G401 (cell line): ENCODE measurements around the gene RXRA. TPM values are rescaled to one million over a fixed set of nuclear protein-coding genes. Genes with fewer than 3 reads are reported as not detected.

ENCODE experiments used
- DNase-seq: peaks from one replicate; pipeline ENCODE4 v3.0.0-alpha.2; 2015; ENCODE audit warnings: low spot score
- in situ Hi-C: cut with HindIII; loops from 2 replicates; pipeline ENCODE4 v1.10.0; 2016; ENCODE audit warnings: low sequenced_read_pairs, mixed read lengths
- total RNA-seq: library from RNA; depleted of rRNA; stranded (reverse); fragments of >200 nt; shearing (Covaris generic); gene quantifications from 2 replicates; pipeline ENCODE4 v1.2.3, GENCODE V29; 2014; rRNA removed

Gene RXRA
- total RNA-seq, 1 experiment from 2014 or later: 18.9 TPM

DNA sequence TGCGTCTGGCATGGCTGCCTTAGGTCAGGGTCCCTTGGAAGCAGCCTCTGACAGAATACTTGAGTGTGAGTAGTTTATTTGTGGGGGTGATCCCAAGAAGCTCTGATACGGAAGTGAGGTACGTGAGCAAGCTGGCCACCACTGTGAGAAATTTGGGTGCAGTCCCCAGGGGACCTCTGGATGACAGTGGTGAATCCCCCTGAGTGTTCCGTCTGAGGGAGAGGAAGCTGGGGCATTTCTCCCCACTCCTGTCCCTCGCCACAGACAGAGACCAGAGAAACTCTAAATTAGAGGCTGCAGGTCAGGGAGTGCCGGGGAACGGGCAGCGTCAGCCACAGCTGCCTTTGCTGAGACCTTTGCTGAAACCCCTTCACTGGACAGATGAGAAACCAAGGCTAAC is 159.4 kb downstream of the RXRA start:
- DNase-seq: no peak
- in situ Hi-C loops: no loop called here

- in situ Hi-C loops: no loop called here
- DNase-seq: no peak
Observed at GRCh38 chr9:134486143-134486591, 159.9 kb downstream of the RXRA start.

- no peak for DNase-seq
- in situ Hi-C loops: no loop called here
Observed at GRCh38 chr9:134486596-134486995, 160.3 kb downstream of the RXRA start.

Other genes with a start within 250 kb of the RXRA start
- 33.5 and 42.5 TPM in 2 replicates for gene WDR5, start 190.4 kb upstream of the RXRA start, total RNA-seq
- not detected in 2 replicates for gene RNU6ATAC, start 161.9 kb upstream of the RXRA start, total RNA-seq